ENCODE results near the gene SCRN2. TPM values are rescaled to one million over a fixed set of nuclear protein-coding genes. Genes with fewer than 3 reads are reported as not detected.

Gene SCRN2
- total and polyA plus RNA-seq, 8 donors, result 7.0 to 44.9 (median 28.8) TPM

GRCh38 chr17:47857551-47858455, 16.7 kb upstream of the SCRN2 start:
- Histone ChIP-seq H3K4me3 (no peak overlapping the region), H3K36me3 (no peaks in the 10 kb centered on the region), H3K27ac (no peak overlapping the region), H3K4me1 (no peaks in the 10 kb centered on the region), H3K9me3 (no peaks in the 10 kb centered on the region), H3K27me3 (peaks cover 16 to 84% (median 48%) of the 10 kb centered on the region in 3 donors)
- WGBS, 5 donors, result 68 to 82% (median 72%) methylated on average over 14 to 16 of the region's 16 CpGs
- no peak for TF ChIP-seq EP300 (IDR thresholded peaks at IDR 0.05)
- TF ChIP-seq POLR2AphosphoS5 (IDR thresholded peaks at IDR 0.05), result no peak
- TF ChIP-seq POLR2A (IDR thresholded peaks at IDR 0.05), result no peak
- no peak for TF ChIP-seq CTCF (IDR thresholded peaks at IDR 0.05)
- no peak for DNase-seq
- intact Hi-C loops (cut with DNase I; ENCODE audit: low total_unique reads), result no loop called here

- no peak for DNase-seq
- TF ChIP-seq POLR2AphosphoS5 (IDR thresholded peaks at IDR 0.05), result no peak
- TF ChIP-seq CTCF (IDR thresholded peaks at IDR 0.05), result no peak
- no peak for TF ChIP-seq EP300 (IDR thresholded peaks at IDR 0.05)
- no peak for TF ChIP-seq POLR2A (IDR thresholded peaks at IDR 0.05)
- Histone ChIP-seq H3K27ac (no peak overlapping the region), H3K9me3 (no peaks in the 10 kb centered on the region), H3K4me3 (no peak overlapping the region), H3K27me3 (peaks cover 20 to 94% (median 58%) of the 10 kb centered on the region in 3 donors), H3K4me1 (peaks cover under 1 to 6% (median 3%) of the 10 kb centered on the region in 4 donors), H3K36me3 (no peaks in the 10 kb centered on the region)
- intact Hi-C loops (cut with DNase I; ENCODE audit: low total_unique reads), result no loop called here
Observed at GRCh38 chr17:47856830-47857229, 15.8 kb upstream of the SCRN2 start.

- peak in 1 of 2 donors; percentile 42 for DNase-seq
- 19 to 37% (median 35%) methylated on average over 3 of the region's 3 CpGs for WGBS, 5 donors
- H3K9me3 ChIP-seq, result no peaks in the 10 kb centered on the region
- no peak for TF ChIP-seq CTCF (IDR thresholded peaks at IDR 0.05)
- no peak for TF ChIP-seq POLR2AphosphoS5 (IDR thresholded peaks at IDR 0.05)
- TF ChIP-seq POLR2A (IDR thresholded peaks at IDR 0.05), result no peak
- no peak for TF ChIP-seq EP300 (IDR thresholded peaks at IDR 0.05)
- peaks cover 20 to 97% (median 69%) of the 10 kb centered on the region in 3 donors for H3K27me3 ChIP-seq
- intact Hi-C loops (cut with DNase I; ENCODE audit: low total_unique reads), result no loop called here
- H3K4me1 ChIP-seq, result peaks cover 11 to 17% (median 14%) of the 10 kb centered on the region in 4 donors
- H3K4me3 ChIP-seq, result no peak overlapping the region
- no peaks in the 10 kb centered on the region for H3K36me3 ChIP-seq
- H3K27ac ChIP-seq, result peak overlapping the region in 1 of 5 donors; percentile 9
Observed at GRCh38 chr17:47855737-47856136, 14.7 kb upstream of the SCRN2 start.

GRCh38 chr17:47853616-47854015, 12.5 kb upstream of the SCRN2 start:
- H3K36me3 ChIP-seq, result no peaks in the 10 kb centered on the region
- TF ChIP-seq EP300 (IDR thresholded peaks at IDR 0.05), result no peak
- TF ChIP-seq CTCF (IDR thresholded peaks at IDR 0.05), result no peak
- no peak for TF ChIP-seq POLR2AphosphoS5 (IDR thresholded peaks at IDR 0.05)
- TF ChIP-seq POLR2A (IDR thresholded peaks at IDR 0.05), result no peak
- 34 to 45% (median 42%) methylated on average over 5 of the region's 5 CpGs for WGBS, 5 donors
- peaks cover 20 to 99% (median 88%) of the 10 kb centered on the region in 3 donors for H3K27me3 ChIP-seq
- H3K4me1 ChIP-seq, result peaks cover 16 to 25% (median 20%) of the 10 kb centered on the region in 4 donors
- H3K4me3 ChIP-seq, result no peak overlapping the region
- H3K27ac ChIP-seq, result no peak overlapping the region
- no peak for DNase-seq
- H3K9me3 ChIP-seq, result no peaks in the 10 kb centered on the region
- intact Hi-C loops (cut with DNase I; ENCODE audit: low total_unique reads), result no loop called here
